GM10248 (cell line): ENCODE results near the gene CD36.

Experiments
- CTCF ChIA-PET: fragments of 300-600 bp; sonication (Branson Sonifier 250); formaldehyde crosslinking; extraction: SDS; loops from one replicate; lab custom pipeline; 2021; ENCODE audit warnings: antibody characterized with exemption; lab: Yijun Ruan, JAX
- POLR2A ChIA-PET: fragments of 350-650 bp; sonication (Branson Sonifier 250); formaldehyde crosslinking; extraction: SDS; loops from one replicate; lab custom pipeline; 2020; ENCODE audit warnings: antibody characterized with exemption; lab: Yijun Ruan, JAX
- DNase-seq: peaks from one replicate; pipeline ENCODE4 v3.0.0; 2012; ENCODE audit errors: extremely low spot score
- TF ChIP-seq, protein P1 (sequence below): IDR thresholded peaks from 2 replicates; pipeline ENCODE4 v1.5.1; 2012; ENCODE audit warnings: mild to moderate bottlenecking, low read depth; ENCODE audit errors: extremely low read depth, missing control alignments, control extremely low read depth

Gene CD36

DNA sequence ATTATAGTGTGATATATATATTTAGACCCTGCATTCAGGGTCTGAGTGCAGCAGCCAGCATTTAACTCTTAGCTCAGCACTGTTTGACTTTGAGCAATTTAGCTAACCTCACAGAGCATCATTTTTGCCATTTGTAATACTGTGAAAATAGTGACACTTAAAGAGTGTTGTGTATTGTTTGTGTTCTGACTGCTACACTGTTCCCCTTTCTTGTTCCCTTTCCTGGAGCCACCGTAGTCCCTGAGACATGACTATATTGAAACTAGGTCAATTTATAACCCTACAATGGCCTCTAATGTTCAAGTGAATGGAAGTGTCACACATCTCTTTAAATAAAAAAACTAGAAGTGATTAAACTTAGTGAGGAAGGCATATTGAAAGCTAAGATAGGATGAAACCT is 20.3 kb upstream of the CD36 start:
- TF ChIP-seq, protein P1, sequence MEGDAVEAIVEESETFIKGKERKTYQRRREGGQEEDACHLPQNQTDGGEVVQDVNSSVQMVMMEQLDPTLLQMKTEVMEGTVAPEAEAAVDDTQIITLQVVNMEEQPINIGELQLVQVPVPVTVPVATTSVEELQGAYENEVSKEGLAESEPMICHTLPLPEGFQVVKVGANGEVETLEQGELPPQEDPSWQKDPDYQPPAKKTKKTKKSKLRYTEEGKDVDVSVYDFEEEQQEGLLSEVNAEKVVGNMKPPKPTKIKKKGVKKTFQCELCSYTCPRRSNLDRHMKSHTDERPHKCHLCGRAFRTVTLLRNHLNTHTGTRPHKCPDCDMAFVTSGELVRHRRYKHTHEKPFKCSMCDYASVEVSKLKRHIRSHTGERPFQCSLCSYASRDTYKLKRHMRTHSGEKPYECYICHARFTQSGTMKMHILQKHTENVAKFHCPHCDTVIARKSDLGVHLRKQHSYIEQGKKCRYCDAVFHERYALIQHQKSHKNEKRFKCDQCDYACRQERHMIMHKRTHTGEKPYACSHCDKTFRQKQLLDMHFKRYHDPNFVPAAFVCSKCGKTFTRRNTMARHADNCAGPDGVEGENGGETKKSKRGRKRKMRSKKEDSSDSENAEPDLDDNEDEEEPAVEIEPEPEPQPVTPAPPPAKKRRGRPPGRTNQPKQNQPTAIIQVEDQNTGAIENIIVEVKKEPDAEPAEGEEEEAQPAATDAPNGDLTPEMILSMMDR, result no peak
- CTCF ChIA-PET, result interaction anchor here (1.0 to 1.6 kb wide), 4 partner anchors 8 to 190 kb away, joined by 3 to 7 read pairs (median 4); no protein-coding TSS in a partner anchor
- no peak for DNase-seq
- POLR2A ChIA-PET, result no interaction called here

DNA sequence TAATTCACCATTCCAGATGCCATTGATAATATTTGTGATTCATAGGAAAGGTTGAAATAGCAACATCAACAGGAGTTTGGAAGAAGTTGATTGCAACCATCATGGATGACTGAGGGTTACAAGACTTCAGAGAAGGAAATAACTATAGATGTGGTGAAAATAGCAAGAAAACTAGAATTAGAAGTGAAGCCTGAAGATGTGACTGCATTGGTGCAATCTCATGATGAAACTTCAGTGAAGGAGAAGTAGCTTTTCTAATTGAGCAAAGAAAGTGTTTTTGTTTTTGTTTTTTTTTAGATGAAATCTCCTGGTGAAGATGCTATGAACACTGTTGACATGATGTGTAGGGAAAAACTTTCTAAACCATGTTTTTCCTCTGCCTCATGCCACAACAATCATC is 18.7 kb upstream of the CD36 start:
- CTCF ChIA-PET, result interaction anchor here (1.1 to 1.6 kb wide), 3 partner anchors 9 to 39 kb away, joined by 3 to 7 read pairs (median 4); no protein-coding TSS in a partner anchor

DNA sequence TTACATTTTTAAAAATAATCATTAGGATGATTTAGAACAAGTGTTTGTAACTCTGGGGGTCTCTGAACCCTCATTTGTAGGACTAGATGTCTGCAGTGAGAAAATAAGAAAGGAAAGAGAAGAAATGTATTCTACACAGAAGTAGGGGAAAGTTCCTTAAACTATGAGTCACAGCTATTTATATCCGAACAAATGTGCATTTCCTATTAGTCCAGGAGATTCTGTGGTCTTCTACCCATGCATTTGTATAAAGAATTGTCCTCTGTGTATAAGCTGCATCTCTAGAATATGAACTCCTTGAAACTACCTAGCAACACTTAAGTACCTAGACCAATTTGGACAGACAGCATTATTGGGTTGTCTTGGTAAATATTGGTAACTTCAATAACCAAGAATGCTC is 15.9 kb upstream of the CD36 start:
- TF ChIP-seq, protein P1, result no peak
- no peak for DNase-seq
- ChIA-PET CTCF (interaction anchor here (1.6 to 1.7 kb wide), 2 partner anchors 17 to 36 kb away, joined by 4 read pairs; no protein-coding TSS in a partner anchor), POLR2A (no interaction called here)

More for the DNA sequence above, 18.7 kb upstream of the CD36 start:
- no peak for DNase-seq
- TF ChIP-seq, protein P1, result no peak
- POLR2A ChIA-PET, result no interaction called here

DNA sequence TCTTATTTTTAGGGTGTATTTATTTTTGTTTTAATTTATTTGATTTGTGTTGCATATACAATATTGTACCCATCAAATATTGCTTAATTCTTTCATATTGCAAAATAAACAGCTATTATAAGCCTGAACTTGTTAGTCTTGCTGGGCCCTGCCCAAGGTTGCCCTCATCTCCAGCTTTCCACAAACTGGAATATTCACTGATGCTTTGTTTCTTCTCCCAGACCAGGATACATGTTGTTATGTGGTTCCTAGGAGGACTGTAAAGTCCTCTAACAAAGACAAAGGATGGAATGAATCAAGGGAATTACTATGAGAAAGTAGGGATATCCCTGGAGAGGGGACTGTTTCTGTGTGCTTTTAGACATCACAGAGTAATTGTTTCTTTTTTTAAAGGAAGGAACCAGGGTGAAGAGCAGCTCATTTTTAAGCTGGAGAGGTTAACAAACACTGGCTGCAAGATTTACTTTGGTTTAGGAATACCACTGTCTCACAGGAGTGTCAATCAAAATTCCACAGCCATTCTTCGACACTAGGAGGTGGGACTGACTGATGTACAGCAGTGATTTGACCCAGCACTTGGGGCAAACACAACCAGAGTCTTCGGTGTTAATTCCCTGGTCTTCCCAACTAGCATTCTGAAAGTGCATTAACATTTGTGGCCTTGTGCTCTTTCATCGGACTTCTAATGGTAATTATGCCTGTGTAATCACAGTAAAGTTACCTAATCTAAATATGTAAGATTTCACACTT is 14.8 kb upstream of the CD36 start:
- ChIA-PET POLR2A (no interaction called here), CTCF (interaction anchor here (1.7 kb wide), 1 partner anchor 35 kb away, joined by 4 read pairs; no protein-coding TSS in a partner anchor)

DNA sequence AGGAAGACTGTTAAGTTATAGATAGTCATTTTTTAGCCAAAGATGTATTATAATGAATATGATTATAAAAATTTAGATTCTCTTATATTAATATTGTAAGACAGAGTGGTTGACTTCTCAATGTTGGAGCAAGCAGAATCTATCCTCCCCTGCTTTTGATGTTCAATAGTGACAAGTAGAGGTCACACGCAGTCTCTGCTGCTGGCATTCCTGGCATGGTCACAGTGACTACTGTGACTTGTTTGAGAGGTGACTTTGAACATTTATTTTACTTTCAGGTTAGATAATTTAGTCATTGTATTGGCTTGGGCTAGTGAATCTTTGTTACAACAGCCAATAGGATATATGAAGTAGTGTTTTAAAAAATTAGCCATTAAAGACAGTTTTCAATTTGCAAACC is 13.7 kb upstream of the CD36 start:
- ChIA-PET POLR2A (no interaction called here), CTCF (no interaction called here)
- TF ChIP-seq, protein P1, result no peak
- no peak for DNase-seq

More for the DNA sequence above, 14.8 kb upstream of the CD36 start:
- TF ChIP-seq, protein P1, result no peak
- DNase-seq, result no peak

DNA sequence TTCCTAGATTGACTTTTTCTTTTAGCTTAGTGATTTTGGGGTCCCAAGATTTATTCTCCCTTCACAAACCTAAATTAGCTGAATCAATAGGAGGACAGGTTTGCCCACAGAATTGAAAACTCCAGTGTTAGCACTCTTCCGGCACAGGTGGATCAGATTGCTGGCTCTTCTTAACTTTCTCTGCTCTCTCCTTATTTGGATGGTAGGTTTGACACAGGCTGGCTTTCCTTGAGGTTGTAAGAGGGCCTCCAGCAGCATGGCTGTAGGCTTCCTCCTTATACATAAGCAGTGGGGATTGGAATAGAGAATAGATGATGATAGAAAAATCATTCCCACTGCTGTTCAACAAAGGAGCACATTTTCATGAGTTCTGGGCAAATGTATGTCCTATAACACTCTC is 9.4 kb upstream of the CD36 start:
- ChIA-PET POLR2A (no interaction called here), CTCF (interaction anchor here (1.1 to 1.2 kb wide), 2 partner anchors 10 to 16 kb away, joined by 3 to 4 read pairs; no protein-coding TSS in a partner anchor)
- TF ChIP-seq, protein P1, result no peak
- DNase-seq, result no peak
